ENCODE results near the gene AK8. TPM values are rescaled to one million over a fixed set of nuclear protein-coding genes. Genes with fewer than 3 reads are reported as not detected.

The AK8 gene
- total and polyA plus RNA-seq, 2 of the 4 experiments (the other 2 are of a cell fraction): under 0.01 to 0.09 TPM

DNA sequence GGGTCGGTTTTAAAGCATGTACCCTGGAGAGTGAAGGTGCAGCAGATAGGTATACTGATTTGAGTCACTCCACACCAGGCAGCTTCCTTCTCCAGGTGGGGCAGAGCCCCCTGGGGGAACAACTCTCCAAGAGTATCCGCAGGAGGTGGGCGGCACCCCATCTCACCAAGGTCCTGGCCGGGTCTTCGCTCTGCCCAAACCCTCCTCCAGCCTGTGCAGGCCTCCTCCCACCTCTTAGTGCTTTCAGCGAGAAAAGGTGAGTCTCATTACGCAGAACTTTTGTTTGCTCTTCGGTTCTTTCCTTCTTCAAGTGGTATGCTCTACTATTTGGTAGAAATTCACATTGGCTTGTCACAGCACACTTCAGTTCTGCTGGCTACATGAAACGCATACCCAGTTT, 14.3 kb upstream of the AK8 start:
- Histone ChIP-seq H3K27me3 (ENCODE audit: control insufficient read depth, insufficient read depth, low read length) (no peaks in the 10 kb centered on the region), H3K9ac (ENCODE audit: low read depth, low read length) (no peak overlapping the region), H4K5ac (ENCODE audit: low read depth, low read length) (no peak overlapping the region), H3K79me1 (ENCODE audit: low read depth in 1 of 2, low read length in 2 of 2) (no peaks in the 10 kb centered on the region), H3K9me1 (ENCODE audit: insufficient read depth, low read length) (no peaks in the 10 kb centered on the region), H3K9me3 (ENCODE audit: control insufficient read depth, insufficient read depth, low read length) (no peaks in the 10 kb centered on the region), H2AK5ac (ENCODE audit: low read depth, low read length) (no peak overlapping the region), H3K23ac (ENCODE audit: low read depth, low read length) (no peak overlapping the region), H2BK20ac (ENCODE audit: low read depth, low read length) (no peak overlapping the region), H3K56ac (ENCODE audit: extremely low read depth, insufficient read depth, low read length) (no peak overlapping the region), H3K4me2 (ENCODE audit: low read depth, low read length) (no peak overlapping the region), H4K20me1 (ENCODE audit: insufficient read depth, low read length) (0 out of 2 replicates have a peak, but pooled peaks cover 5% of the 10 kb centered on the region), H3K18ac (ENCODE audit: low read depth, low read length) (no peak overlapping the region), H3K4me1 (ENCODE audit: control insufficient read depth, insufficient read depth, low read length) (no peaks in the 10 kb centered on the region), H2BK120ac (ENCODE audit: low read depth, low read length) (no peak overlapping the region), H3K4ac (ENCODE audit: low read depth, low read length) (no peak overlapping the region), H3K14ac (replicated peaks; ENCODE audit: low read depth, low read length) (no peak overlapping the region), H2AK9ac (replicated peaks; ENCODE audit: low read depth, low read length, poor library complexity) (no peak overlapping the region), H4K8ac (ENCODE audit: low read depth in 2 of 2, low read length in 2 of 2) (no peak overlapping the region), H3K36me3 (ENCODE audit: control insufficient read depth, insufficient read depth, low read length) (peaks cover 34% of the 10 kb centered on the region), H2AFZ (replicated peaks; ENCODE audit: low read length, poor library complexity) (no peak overlapping the region), H4K91ac (ENCODE audit: insufficient read depth, low read depth, low read length) (no peak overlapping the region), H3K4me3 (ENCODE audit: insufficient read depth, low read depth, low read length) (no peak overlapping the region), H2BK5ac (ENCODE audit: low read depth, low read length, poor library complexity, severe bottlenecking) (no peak overlapping the region), H3K27ac (ENCODE audit: insufficient read depth, low read length) (no peak overlapping the region), H2BK15ac (ENCODE audit: low read depth, low read length) (no peak overlapping the region)
- ChIA-PET CTCF (no interaction called here), POLR2A (ENCODE audit: unreplicated experiment) (no interaction called here)
- WGBS, 2 experiments (ENCODE audit: extremely low coverage in 2 of 2, insufficient read length in 1 of 2): 90% methylated on average over 2 of the region's 9 CpGs; no CpG with 5 or more reads in 1 of the 2 experiments
- intact Hi-C loops (cut with micrococcal nuclease): no loop called here
- ATAC-seq (ENCODE audit: low read depth) (no peak), DNase-seq (no peak)
- no TSS peak for BruUV-seq (replicated peaks)
- in situ Hi-C loops (cut with MboI; ENCODE audit: low sequenced_read_pairs): no loop called here
- dilution Hi-C loops (cut with HindIII; ENCODE audit: low sequenced_read_pairs, unreplicated experiment): no loop called here
- TF ChIP-seq NFE2L2 (IDR thresholded peaks at IDR 0.05; ENCODE audit: low read depth, low read length) (no peak), POLR2A (IDR thresholded peaks at IDR 0.05; ENCODE audit: low read depth, low read length) (no peak), RFX5 (IDR thresholded peaks at IDR 0.05; ENCODE audit: low read depth, low read length) (no peak), RAD21 (IDR thresholded peaks at IDR 0.05; ENCODE audit: low read length) (no peak), FOS (IDR thresholded peaks at IDR 0.05; ENCODE audit: low read depth, low read length) (no peak), CEBPB (IDR thresholded peaks at IDR 0.05; ENCODE audit: low read depth, low read length) (no peak), MAZ (IDR thresholded peaks at IDR 0.05; ENCODE audit: borderline replicate concordance, low read depth, low read length) (no peak), BHLHE40 (IDR thresholded peaks at IDR 0.05; ENCODE audit: low read depth, low read length) (no peak), MXI1 (IDR thresholded peaks at IDR 0.05; ENCODE audit: borderline replicate concordance, low read depth, low read length) (no peak), MAFK (IDR thresholded peaks at IDR 0.05; ENCODE audit: low read depth, low read length) (no peak), RCOR1 (IDR thresholded peaks at IDR 0.05; ENCODE audit: insufficient replicate concordance, low read length) (no peak)
- TF ChIP-seq, protein P1, sequence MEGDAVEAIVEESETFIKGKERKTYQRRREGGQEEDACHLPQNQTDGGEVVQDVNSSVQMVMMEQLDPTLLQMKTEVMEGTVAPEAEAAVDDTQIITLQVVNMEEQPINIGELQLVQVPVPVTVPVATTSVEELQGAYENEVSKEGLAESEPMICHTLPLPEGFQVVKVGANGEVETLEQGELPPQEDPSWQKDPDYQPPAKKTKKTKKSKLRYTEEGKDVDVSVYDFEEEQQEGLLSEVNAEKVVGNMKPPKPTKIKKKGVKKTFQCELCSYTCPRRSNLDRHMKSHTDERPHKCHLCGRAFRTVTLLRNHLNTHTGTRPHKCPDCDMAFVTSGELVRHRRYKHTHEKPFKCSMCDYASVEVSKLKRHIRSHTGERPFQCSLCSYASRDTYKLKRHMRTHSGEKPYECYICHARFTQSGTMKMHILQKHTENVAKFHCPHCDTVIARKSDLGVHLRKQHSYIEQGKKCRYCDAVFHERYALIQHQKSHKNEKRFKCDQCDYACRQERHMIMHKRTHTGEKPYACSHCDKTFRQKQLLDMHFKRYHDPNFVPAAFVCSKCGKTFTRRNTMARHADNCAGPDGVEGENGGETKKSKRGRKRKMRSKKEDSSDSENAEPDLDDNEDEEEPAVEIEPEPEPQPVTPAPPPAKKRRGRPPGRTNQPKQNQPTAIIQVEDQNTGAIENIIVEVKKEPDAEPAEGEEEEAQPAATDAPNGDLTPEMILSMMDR (conservative IDR thresholded peaks at IDR 0.05; ENCODE audit: low read depth, low read length): no peak
- TF ChIP-seq, protein P2, sequence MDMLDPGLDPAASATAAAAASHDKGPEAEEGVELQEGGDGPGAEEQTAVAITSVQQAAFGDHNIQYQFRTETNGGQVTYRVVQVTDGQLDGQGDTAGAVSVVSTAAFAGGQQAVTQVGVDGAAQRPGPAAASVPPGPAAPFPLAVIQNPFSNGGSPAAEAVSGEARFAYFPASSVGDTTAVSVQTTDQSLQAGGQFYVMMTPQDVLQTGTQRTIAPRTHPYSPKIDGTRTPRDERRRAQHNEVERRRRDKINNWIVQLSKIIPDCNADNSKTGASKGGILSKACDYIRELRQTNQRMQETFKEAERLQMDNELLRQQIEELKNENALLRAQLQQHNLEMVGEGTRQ (IDR thresholded peaks at IDR 0.05; ENCODE audit: low read depth, low read length): no peak
- TF ChIP-seq, protein P3, sequence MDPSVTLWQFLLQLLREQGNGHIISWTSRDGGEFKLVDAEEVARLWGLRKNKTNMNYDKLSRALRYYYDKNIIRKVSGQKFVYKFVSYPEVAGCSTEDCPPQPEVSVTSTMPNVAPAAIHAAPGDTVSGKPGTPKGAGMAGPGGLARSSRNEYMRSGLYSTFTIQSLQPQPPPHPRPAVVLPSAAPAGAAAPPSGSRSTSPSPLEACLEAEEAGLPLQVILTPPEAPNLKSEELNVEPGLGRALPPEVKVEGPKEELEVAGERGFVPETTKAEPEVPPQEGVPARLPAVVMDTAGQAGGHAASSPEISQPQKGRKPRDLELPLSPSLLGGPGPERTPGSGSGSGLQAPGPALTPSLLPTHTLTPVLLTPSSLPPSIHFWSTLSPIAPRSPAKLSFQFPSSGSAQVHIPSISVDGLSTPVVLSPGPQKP (IDR thresholded peaks at IDR 0.05; ENCODE audit: borderline replicate concordance, low read depth, low read length): no peak

All from IMR-90 (cell line).